NCI-H146 (cell line): ENCODE data around the gene ACER2.
A peak's percentile ranks its signal among the peaks of the same experiment; 100 is the strongest.

Source experiments
- DNase-seq: peaks from one replicate; lab custom pipeline; 2025; lab: John Stamatoyannopoulos, UW

Gene ACER2

GRCh38 chr9:19486803-19487202 is 78.0 kb downstream of the ACER2 start:
- no peak for DNase-seq

GRCh38 chr9:19488721-19489120 is 79.9 kb downstream of the ACER2 start:
- DNase-seq: no peak

GRCh38 chr9:19490269-19490668 is 81.5 kb downstream of the ACER2 start:
- DNase-seq: no peak

- no peak for DNase-seq
Observed at GRCh38 chr9:19490828-19491227, 82.0 kb downstream of the ACER2 start.

- DNase-seq: no peak
Observed at GRCh38 chr9:19492775-19493173, 84.0 kb downstream of the ACER2 start.

- DNase-seq: peak; percentile 66
Observed at GRCh38 chr9:19493174-19493811, 84.5 kb downstream of the ACER2 start.

GRCh38 chr9:19493876-19494275 is 85.1 kb downstream of the ACER2 start:
- no peak for DNase-seq

GRCh38 chr9:19495186-19496028 is 86.6 kb downstream of the ACER2 start:
- DNase-seq: no peak

- DNase-seq: no peak
Observed at GRCh38 chr9:19496321-19497050, 87.7 kb downstream of the ACER2 start.

GRCh38 chr9:19497276-19497675 is 88.5 kb downstream of the ACER2 start:
- no peak for DNase-seq

- DNase-seq: no peak
Observed at GRCh38 chr9:19498015-19498414, 89.2 kb downstream of the ACER2 start.
